NB4 (cell line): ENCODE measurements around the gene ANKFN1.
A peak's percentile ranks its signal among the peaks of the same experiment; 100 is the strongest.

ENCODE experiments used
- DNase-seq: peaks from one replicate; pipeline ENCODE4 v3.0.0; 2010; ENCODE audit warnings: low read depth
- H3K4me3 ChIP-seq: one replicate; pipeline ENCODE4 v1.5.1; 2011; ENCODE audit warnings: mild to moderate bottlenecking, low read depth, low read length, moderate library complexity
- CTCF ChIP-seq: IDR thresholded peaks from one replicate; pipeline ENCODE4 v1.5.1; 2012; ENCODE audit warnings: low read depth, low read length
- MAX ChIP-seq: IDR thresholded peaks from 2 replicates; pipeline ENCODE4 v1.6.1; 2011; ENCODE audit warnings: low read depth, low read length
- MYC ChIP-seq: IDR thresholded peaks from 2 replicates; pipeline ENCODE4 v1.6.1; 2011; ENCODE audit warnings: low read depth, low read length
- POLR2A ChIP-seq: IDR thresholded peaks from 2 replicates; pipeline ENCODE4 v1.6.1; 2011; ENCODE audit warnings: mild to moderate bottlenecking; ENCODE audit not compliant: insufficient read length; ENCODE audit errors: extremely low read depth

The ANKFN1 gene

GRCh38 chr17:56121191-56122051, 31.9 kb upstream of the ANKFN1 start:
- TF ChIP-seq CTCF (peak; percentile 25), POLR2A (no peak)
- H3K4me3 ChIP-seq: no peak overlapping the region
- peak; percentile 23 for DNase-seq

- peak; percentile 71 for DNase-seq
- TF ChIP-seq MYC (no peak), POLR2A (no peak), MAX (no peak), CTCF (peak; percentile 58)
Observed at GRCh38 chr17:56125830-56126819, 27.1 kb upstream of the ANKFN1 start.

GRCh38 chr17:56130026-56130425, 23.2 kb upstream of the ANKFN1 start:
- no peak for DNase-seq
- TF ChIP-seq MAX (no peak), POLR2A (no peak), MYC (no peak), CTCF (no peak)
- H3K4me3 ChIP-seq: no peak overlapping the region

More at GRCh38 chr17:56125830-56126819, 27.1 kb upstream of the ANKFN1 start:
- H3K4me3 ChIP-seq: no peak overlapping the region

GRCh38 chr17:56130631-56131030, 22.6 kb upstream of the ANKFN1 start:
- no peak for DNase-seq
- TF ChIP-seq MAX: no peak
- TF ChIP-seq MYC: no peak
- no peak for TF ChIP-seq CTCF
- no peak for TF ChIP-seq POLR2A
- no peak overlapping the region for H3K4me3 ChIP-seq

GRCh38 chr17:56131431-56131830, 21.8 kb upstream of the ANKFN1 start:
- no peak overlapping the region for H3K4me3 ChIP-seq
- DNase-seq: no peak
- TF ChIP-seq MYC (no peak), CTCF (no peak), MAX (no peak), POLR2A (no peak)
